Peyer's patch (tissue), 4 donors: Measurements from ENCODE around the gene EPB41L5.

Experiments used
- CTCF ChIP-seq, 6 experiments: fragments of 450-650 bp in 4 of 6; fragments of 200-600 bp in 2 of 6; sonication (generic) in 1 of 6; IDR thresholded peaks; one replicate each; pipeline ENCODE4 v1.5.1; 2017 to 2019; ENCODE audit warnings: antibody characterized with exemption in 6 of 6, mild to moderate bottlenecking in 3 of 6, moderate library complexity in 1 of 6
- POLR2A ChIP-seq, 2 donors: fragments of 450-650 bp; IDR thresholded peaks; one replicate each; pipeline ENCODE4 v1.5.1; 2017; ENCODE audit warnings: antibody characterized with exemption in 2 of 2, mild to moderate bottlenecking in 2 of 2, moderate library complexity in 2 of 2

DNA sequence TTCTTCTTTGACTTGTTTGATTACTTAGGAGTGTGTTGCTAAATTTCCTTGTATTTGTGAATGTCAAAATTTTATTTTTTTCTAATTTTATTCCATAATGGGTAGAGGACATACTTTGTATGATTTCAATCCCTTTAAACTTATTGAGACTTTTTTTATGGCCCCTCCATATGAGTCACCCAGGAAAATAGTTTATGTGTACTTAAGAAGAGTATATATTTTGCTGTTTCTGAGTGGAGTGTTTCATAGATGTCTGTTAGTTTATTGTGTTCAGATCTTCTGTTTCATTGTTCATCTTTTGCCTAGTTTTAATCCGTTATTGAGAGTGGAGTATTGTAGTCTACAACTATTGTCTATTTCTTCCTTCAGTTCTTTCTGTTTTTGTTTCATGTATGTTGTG is 81.9 kb downstream of the EPB41L5 start:
- TF ChIP-seq CTCF (IDR thresholded peaks at IDR 0.05) = no peak
- no peak for TF ChIP-seq POLR2A (IDR thresholded peaks at IDR 0.05)
